ENCODE measurements around the gene COX14. TPM values are rescaled to one million over a fixed set of nuclear protein-coding genes. Genes with fewer than 3 reads are reported as not detected.
"Not testable (repeated sequence)": the region's sequence is repeated elsewhere in the genome, so short reads cannot be mapped to it uniquely, and the experiment has no call there.

Gene COX14
- total RNA-seq, 4 donors from 2014 or later, result 32.1 to 68.7 (median 53.5) TPM

- Histone ChIP-seq H3K4me3 (no peak overlapping the region), H3K9me3 (no peaks in the 10 kb centered on the region), H3K36me3 (peaks cover 0 to 87% (median 21%) of the 10 kb centered on the region in 3 donors), H3K27ac (no peak overlapping the region), H3K4me1 (peaks cover 0 to 43% (median 3%) of the 10 kb centered on the region in 3 donors), H3K27me3 (no peaks in the 10 kb centered on the region)
- WGBS, 2 donors, result 70 to 77% methylated on average over 4 of the region's 4 CpGs
- intact Hi-C loops (cut with DNase I), result no loop called here
- no peak for DNase-seq
- TF ChIP-seq POLR2A (IDR thresholded peaks at IDR 0.05), result no peak
Observed at GRCh38 chr12:50129290-50129689, 17.3 kb downstream of the COX14 start.

DNA sequence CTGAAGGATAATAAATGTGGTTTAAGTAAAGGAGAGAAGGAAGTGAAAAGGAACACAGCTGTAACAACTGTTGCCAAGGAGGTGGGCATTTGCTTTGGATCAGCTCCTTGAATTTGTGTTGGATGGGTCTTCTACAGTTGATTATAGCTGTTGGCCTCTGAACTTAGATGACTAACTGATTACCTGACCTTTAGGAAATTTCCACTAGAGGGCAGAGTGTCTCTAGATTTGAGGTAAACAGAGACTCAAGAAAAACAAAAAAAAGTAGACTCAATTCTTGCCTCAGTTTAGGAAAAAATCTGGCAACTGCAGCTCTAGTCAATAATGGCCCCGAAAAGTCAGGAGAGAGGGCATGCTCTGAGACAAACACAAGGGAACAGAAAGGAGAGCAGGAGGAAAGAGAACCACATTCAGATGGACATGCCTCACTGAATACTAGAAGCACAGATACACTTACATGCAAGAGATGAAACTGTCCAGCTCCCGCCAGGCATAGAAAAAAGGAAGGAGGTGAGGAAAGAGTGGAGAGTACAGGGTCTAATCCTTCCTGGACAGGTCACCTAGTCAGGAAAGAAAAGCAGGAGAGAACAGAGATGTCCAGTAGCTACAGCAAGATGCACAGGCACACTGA, 20.6 kb downstream of the COX14 start:
- Histone ChIP-seq H3K4me3 (no peak overlapping the region), H3K27me3 (no peaks in the 10 kb centered on the region), H3K9me3 (no peaks in the 10 kb centered on the region), H3K4me1 (peaks cover 0 to 36% (median 8%) of the 10 kb centered on the region in 3 donors), H3K27ac (peak overlapping the region in 1 of 4 donors; percentile 34), H3K36me3 (peaks cover 0 to 94% (median 31%) of the 10 kb centered on the region in 3 donors)
- intact Hi-C loops (cut with DNase I), result no loop called here
- TF ChIP-seq POLR2A (IDR thresholded peaks at IDR 0.05), result no peak
- peak in 4 of 6 experiments; percentile 29 to 70 (median 37) for TF ChIP-seq CTCF (IDR thresholded peaks at IDR 0.05)
- no peak for DNase-seq
- WGBS, 2 donors, result 60 to 64% methylated on average over 2 of the region's 2 CpGs

- no peak for DNase-seq
- no peak overlapping the region for H3K27ac ChIP-seq
Observed at GRCh38 chr12:50142993-50143392, 31.0 kb downstream of the COX14 start.

DNA sequence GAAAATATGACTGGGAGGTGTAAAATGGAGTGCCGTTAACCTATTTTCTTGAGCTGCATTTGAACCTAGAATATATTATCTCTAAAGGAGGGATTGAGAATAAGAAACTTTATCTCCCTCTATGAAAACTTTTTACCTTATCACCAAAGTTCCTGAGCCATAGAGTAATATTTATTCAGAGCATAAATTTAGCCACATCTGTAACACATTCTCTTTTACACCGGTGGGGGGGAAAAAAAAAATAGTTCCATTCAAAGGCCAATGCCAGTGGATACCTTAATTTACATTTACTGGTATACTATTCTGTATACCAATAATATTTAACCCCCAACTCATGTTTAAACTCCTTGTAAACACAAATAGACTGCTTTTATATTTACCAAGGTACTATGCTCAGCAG, 33.4 kb downstream of the COX14 start:
- H3K36me3 ChIP-seq, result peaks cover 0 to 36% (median 11%) of the 10 kb centered on the region in 3 donors
- no peaks in the 10 kb centered on the region for H3K27me3 ChIP-seq
- no peak overlapping the region for H3K4me3 ChIP-seq
- no peaks in the 10 kb centered on the region for H3K4me1 ChIP-seq
- no peak for DNase-seq
- no peak overlapping the region for H3K27ac ChIP-seq
- intact Hi-C loops (cut with DNase I), result no loop called here
- TF ChIP-seq CTCF (IDR thresholded peaks at IDR 0.05) (no peak), POLR2A (IDR thresholded peaks at IDR 0.05) (no peak)
- H3K9me3 ChIP-seq, result no peaks in the 10 kb centered on the region
- 82 to 86% methylated on average over 2 of the region's 2 CpGs for WGBS, 2 donors

More at GRCh38 chr12:50142993-50143392, 31.0 kb downstream of the COX14 start:
- Histone ChIP-seq H3K27me3 (no peaks in the 10 kb centered on the region), H3K4me1 (no peaks in the 10 kb centered on the region), H3K9me3 (no peaks in the 10 kb centered on the region), H3K4me3 (no peak overlapping the region), H3K36me3 (peaks cover 0 to 54% (median 11%) of the 10 kb centered on the region in 3 donors)
- TF ChIP-seq POLR2A (IDR thresholded peaks at IDR 0.05) (no peak), CTCF (IDR thresholded peaks at IDR 0.05) (no peak)
- intact Hi-C loops (cut with DNase I), result no loop called here
- 90 to 93% methylated on average over 8 of the region's 8 CpGs for WGBS, 2 donors

DNA sequence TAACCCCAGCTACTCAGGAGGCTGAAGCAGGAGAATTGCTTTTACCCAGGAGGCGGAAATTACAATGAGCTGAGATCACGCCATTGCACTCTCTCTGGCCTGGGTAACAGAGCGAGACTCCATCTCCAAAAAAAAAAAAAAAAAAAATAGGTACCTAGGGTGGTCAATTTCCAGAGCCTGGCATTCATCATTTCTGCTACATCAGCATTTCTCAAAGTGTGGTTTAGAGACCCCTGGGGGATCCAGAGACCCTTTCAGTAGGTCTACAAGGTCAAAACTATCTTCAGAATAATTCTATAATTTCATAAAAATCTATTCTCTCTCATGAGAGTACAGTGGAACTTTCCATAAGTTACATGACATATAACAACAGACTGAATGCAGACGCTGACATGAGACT, 35.2 kb downstream of the COX14 start:
- WGBS, 2 donors, result 95 to 97% methylated on average over 4 of the region's 4 CpGs
- Histone ChIP-seq H3K4me1 (peaks cover 0 to 7% (median 0%) of the 10 kb centered on the region in 3 donors), H3K27me3 (no peaks in the 10 kb centered on the region), H3K9me3 (no peaks in the 10 kb centered on the region), H3K4me3 (no peak overlapping the region), H3K27ac (no peak overlapping the region), H3K36me3 (peaks cover 0 to 19% (median 6%) of the 10 kb centered on the region in 3 donors)
- intact Hi-C loops (cut with DNase I), result no loop called here
- DNase-seq, result no peak
- TF ChIP-seq POLR2A (IDR thresholded peaks at IDR 0.05) (no peak), CTCF (IDR thresholded peaks at IDR 0.05) (no peak)

- H3K4me1 ChIP-seq; H3K27me3 ChIP-seq; intact Hi-C loops (cut with DNase I); H3K4me3 ChIP-seq; H3K27ac ChIP-seq; DNase-seq; H3K9me3 ChIP-seq: not testable (repeated sequence)
- WGBS, 2 donors, result 85 to 96% methylated on average over 3 to 5 of the region's 6 CpGs
- H3K36me3 ChIP-seq, result peaks cover 0 to 11% (median 6%) of the 10 kb centered on the region in 3 donors
Observed at GRCh38 chr12:50148011-50148410, 36.0 kb downstream of the COX14 start.
